GM11168 (cell line): ENCODE results near the gene NCAPD2.
"Not testable (repeated sequence)": the region's sequence is repeated elsewhere in the genome, so short reads cannot be mapped to it uniquely, and the experiment has no call there.

ENCODE experiments used
- in situ Hi-C: fragments of 300-500 bp; cut with MboI; formaldehyde crosslinking; loops from one replicate; pipeline ENCODE4 v1.12.0; 2022; ENCODE audit warnings: low sequenced_read_pairs; ENCODE audit not compliant: unreplicated experiment

NCAPD2 gene

GRCh38 chr12:6488240-6488639 is 5.7 kb upstream of the NCAPD2 start:
- in situ Hi-C loops: no loop called here

GRCh38 chr12:6489449-6489848 is 4.5 kb upstream of the NCAPD2 start:
- in situ Hi-C loops: no loop called here

- in situ Hi-C loops: not testable (repeated sequence)
These were observed 3.2 kb upstream of the NCAPD2 start for GRCh38 chr12:6490673-6491072.

- in situ Hi-C loops: no loop called here
These were observed 935 bp upstream of the NCAPD2 start, which contains the start of gene MRPL51 for GRCh38 chr12:6492838-6493496. Gene MRPL51, minus strand, starts transcription at chr12:6493262. Its CDS starts 126 bp downstream, at chr12:6493136.

GRCh38 chr12:6494258-6494743 is 399 bp downstream of the NCAPD2 start:
- in situ Hi-C loops: no loop called here

GRCh38 chr12:6494968-6495367 is 1.1 kb downstream of the NCAPD2 start:
- in situ Hi-C loops: no loop called here

GRCh38 chr12:6497291-6497690 is 3.4 kb downstream of the NCAPD2 start:
- in situ Hi-C loops: not testable (repeated sequence)

GRCh38 chr12:6500466-6500865 is 6.6 kb downstream of the NCAPD2 start:
- in situ Hi-C loops: no loop called here

GRCh38 chr12:6507102-6507998 is 13.4 kb downstream of the NCAPD2 start:
- in situ Hi-C loops: no loop called here

GRCh38 chr12:6508087-6508486 is 14.2 kb downstream of the NCAPD2 start:
- in situ Hi-C loops: no loop called here

- in situ Hi-C loops: no loop called here
These were observed 26.3 kb downstream of the NCAPD2 start for GRCh38 chr12:6520186-6520585.

GRCh38 chr12:6522193-6522592 is 28.3 kb downstream of the NCAPD2 start:
- in situ Hi-C loops: no loop called here

GRCh38 chr12:6523708-6524107 is 29.8 kb downstream of the NCAPD2 start:
- in situ Hi-C loops: no loop called here

GRCh38 chr12:6524648-6525047 is 30.7 kb downstream of the NCAPD2 start:
- in situ Hi-C loops: loop anchor here (25.0 kb wide), 1 partner anchor 112 kb away; no protein-coding TSS in a partner anchor

GRCh38 chr12:6526201-6526600 is 32.3 kb downstream of the NCAPD2 start:
- in situ Hi-C loops: loop anchor here (25.0 kb wide), 1 partner anchor 114 kb away; no protein-coding TSS in a partner anchor

GRCh38 chr12:6526766-6527525 is 33.0 kb downstream of the NCAPD2 start:
- in situ Hi-C loops: loop anchor here (25.0 kb wide), 1 partner anchor 115 kb away; no protein-coding TSS in a partner anchor

- in situ Hi-C loops: loop anchor here (25.0 kb wide), 1 partner anchor 115 kb away; no protein-coding TSS in a partner anchor
These were observed 33.8 kb downstream of the NCAPD2 start for GRCh38 chr12:6527711-6528110.

- in situ Hi-C loops: loop anchor here (25.0 kb wide), 1 partner anchor 116 kb away; no protein-coding TSS in a partner anchor
These were observed 34.8 kb downstream of the NCAPD2 start for GRCh38 chr12:6528539-6529235.

- in situ Hi-C loops: loop anchor here (25.0 kb wide), 1 partner anchor 117 kb away; no protein-coding TSS in a partner anchor
These were observed 35.4 kb downstream of the NCAPD2 start for GRCh38 chr12:6529291-6529737.
